HepG2 (cell line): ENCODE data around the gene TPM2. TPM values are rescaled to one million over a fixed set of nuclear protein-coding genes. Genes with fewer than 3 reads are reported as not detected.

Experiments
- CCDC6 ChIP-seq: sonication (generic); formaldehyde crosslinking; IDR thresholded peaks from 2 replicates; pipeline ENCODE4 v1.8.1; 2022; ENCODE audit warnings: mild to moderate bottlenecking, missing genetic modification reagents, moderate library complexity
- ERF ChIP-seq: IDR thresholded peaks from 2 replicates; pipeline ENCODE4 v1.6.1; 2018; ENCODE audit warnings: missing biosample characterization, missing genetic modification reagents
- HMG20B ChIP-seq: conservative IDR thresholded peaks from 2 replicates; pipeline ENCODE4 v1.6.1; 2016; ENCODE audit warnings: missing genetic modification reagents, missing compliant biosample characterization
- KAT7 ChIP-seq: IDR thresholded peaks from 2 replicates; pipeline ENCODE4 v1.6.1; 2018; ENCODE audit warnings: borderline replicate concordance, missing compliant biosample characterization
- KDM3A ChIP-seq: IDR thresholded peaks from 2 replicates; pipeline ENCODE4 v1.6.1; 2018; ENCODE audit warnings: low read depth, missing compliant biosample characterization
- MEIS1 ChIP-seq: sonication (generic); formaldehyde crosslinking; IDR thresholded peaks from 2 replicates; pipeline ENCODE4 v1.9.0; 2021; ENCODE audit warnings: mild to moderate bottlenecking, missing genetic modification reagents, moderate library complexity, borderline replicate concordance
- NRL ChIP-seq: sonication (generic); formaldehyde crosslinking; IDR thresholded peaks from 2 replicates; pipeline ENCODE4 v1.5.0; 2020; ENCODE audit warnings: missing genetic modification reagents, mild to moderate bottlenecking, moderate library complexity, borderline replicate concordance
- RBAK ChIP-seq: sonication (generic); formaldehyde crosslinking; IDR thresholded peaks from 2 replicates; pipeline ENCODE4 v1.5.1; 2020; ENCODE audit warnings: mild to moderate bottlenecking, missing genetic modification reagents
- REL ChIP-seq: sonication (generic); formaldehyde crosslinking; conservative IDR thresholded peaks from 2 replicates; pipeline ENCODE4 v1.8.0; 2022; ENCODE audit warnings: mild to moderate bottlenecking, missing genetic modification reagents, moderate library complexity
- RFXANK ChIP-seq: IDR thresholded peaks from 2 replicates; pipeline ENCODE4 v1.6.1; 2016
- RFXAP ChIP-seq: sonication (generic); formaldehyde crosslinking; IDR thresholded peaks from 2 replicates; pipeline ENCODE4 v1.4.0; 2020; ENCODE audit warnings: missing genetic modification reagents, borderline replicate concordance
- SALL2 ChIP-seq: sonication (generic); formaldehyde crosslinking; IDR thresholded peaks from 2 replicates; pipeline ENCODE4 v1.8.1; 2023; ENCODE audit warnings: mild to moderate bottlenecking, missing genetic modification reagents, inconsistent platforms
- SIX4 ChIP-seq: sonication (generic); formaldehyde crosslinking; IDR thresholded peaks from 2 replicates; pipeline ENCODE4 v1.4.0; 2020; ENCODE audit warnings: missing genetic modification reagents
- ZFP90 ChIP-seq: sonication (generic); formaldehyde crosslinking; IDR thresholded peaks from 2 replicates; pipeline ENCODE4 v1.8.0; 2022; ENCODE audit warnings: missing genetic modification reagents, mild to moderate bottlenecking, inconsistent platforms, borderline replicate concordance
- ZNF263 ChIP-seq: sonication (generic); formaldehyde crosslinking; IDR thresholded peaks from 2 replicates; pipeline ENCODE4 v1.4.0; 2020; ENCODE audit warnings: missing genetic modification reagents
- ZNF432 ChIP-seq: sonication (generic); formaldehyde crosslinking; IDR thresholded peaks from 2 replicates; pipeline ENCODE4 v1.5.0; 2020; ENCODE audit warnings: missing genetic modification reagents, mild to moderate bottlenecking, borderline replicate concordance
- ZNF546 ChIP-seq: sonication (generic); formaldehyde crosslinking; conservative IDR thresholded peaks from 2 replicates; pipeline ENCODE4 v1.8.1; 2023; ENCODE audit warnings: mild to moderate bottlenecking, missing genetic modification reagents
- ZNF713 ChIP-seq: sonication (generic); formaldehyde crosslinking; IDR thresholded peaks from 2 replicates; pipeline ENCODE4 v1.4.0; 2020; ENCODE audit warnings: mild to moderate bottlenecking, missing genetic modification reagents
- ZNF790 ChIP-seq: sonication (generic); formaldehyde crosslinking; IDR thresholded peaks from 2 replicates; pipeline ENCODE4 v1.8.0; 2022; ENCODE audit warnings: missing genetic modification reagents, mild to moderate bottlenecking, borderline replicate concordance
- ZSCAN9 ChIP-seq: IDR thresholded peaks from 2 replicates; pipeline ENCODE4 v1.6.1; 2016; ENCODE audit warnings: borderline replicate concordance
- polyA plus RNA-seq, 8 experiments: library from polyadenylated mRNA; depleted of rRNA in 3 of 8; stranded (reverse) in 7 of 8; unstranded in 1 of 8; fragments of >200 nt; fragmentation: Illumina TruSeq in 4 of 8; extraction: Trizol in 4 of 8; gene quantifications; 2 replicates each; pipeline versions ENCODE4 v1.2.1 to v1.2.3, GENCODE V29; 2011 to 2016; ENCODE audit warnings: low read depth in 4 of 8, missing spikeins in 1 of 8, mixed read lengths in 1 of 8; ENCODE audit not compliant: insufficient read depth in 1 of 8
- total RNA-seq, 5 experiments: library from RNA; depleted of rRNA; stranded (reverse); fragments of >200 nt; fragmentation: Illumina TruSeq; extraction: Trizol; gene quantifications; 2 replicates each; pipeline ENCODE4 v1.2.3, GENCODE V29; 2016; ENCODE audit warnings: low read depth in 1 of 5
- TF ChIP-seq, protein P1 (sequence below): sonication (generic); formaldehyde crosslinking; IDR thresholded peaks from 2 replicates; pipeline ENCODE4 v1.8.0; 2022; ENCODE audit warnings: missing genetic modification reagents, mild to moderate bottlenecking, borderline replicate concordance
- TF ChIP-seq, protein P2 (sequence below): conservative IDR thresholded peaks from 2 replicates; pipeline ENCODE4 v1.6.1; 2018; ENCODE audit warnings: missing genetic modification reagents
- TF ChIP-seq, protein P3 (sequence below): IDR thresholded peaks from 2 replicates; pipeline ENCODE4 v1.6.1; 2016; ENCODE audit warnings: mild to moderate bottlenecking, missing biosample characterization, missing genetic modification reagents
- TF ChIP-seq, protein P4 (sequence below): sonication (generic); formaldehyde crosslinking; IDR thresholded peaks from 2 replicates; pipeline ENCODE4 v1.4.0; 2020; ENCODE audit warnings: missing genetic modification reagents
- TF ChIP-seq, protein P5 (sequence below): fragments of 450-650 bp; IDR thresholded peaks from 2 replicates; pipeline ENCODE4 v1.6.1; 2017
- TF ChIP-seq, protein P6 (sequence below): IDR thresholded peaks from 2 replicates; pipeline ENCODE4 v1.6.1; 2016; ENCODE audit warnings: low read depth

TPM2 gene
- total and polyA plus RNA-seq, 2 of the 13 experiments (the other 11 are each of a cell fraction or from before 2014, with no cell fraction given) = 3.1 to 10.7 TPM

DNA sequence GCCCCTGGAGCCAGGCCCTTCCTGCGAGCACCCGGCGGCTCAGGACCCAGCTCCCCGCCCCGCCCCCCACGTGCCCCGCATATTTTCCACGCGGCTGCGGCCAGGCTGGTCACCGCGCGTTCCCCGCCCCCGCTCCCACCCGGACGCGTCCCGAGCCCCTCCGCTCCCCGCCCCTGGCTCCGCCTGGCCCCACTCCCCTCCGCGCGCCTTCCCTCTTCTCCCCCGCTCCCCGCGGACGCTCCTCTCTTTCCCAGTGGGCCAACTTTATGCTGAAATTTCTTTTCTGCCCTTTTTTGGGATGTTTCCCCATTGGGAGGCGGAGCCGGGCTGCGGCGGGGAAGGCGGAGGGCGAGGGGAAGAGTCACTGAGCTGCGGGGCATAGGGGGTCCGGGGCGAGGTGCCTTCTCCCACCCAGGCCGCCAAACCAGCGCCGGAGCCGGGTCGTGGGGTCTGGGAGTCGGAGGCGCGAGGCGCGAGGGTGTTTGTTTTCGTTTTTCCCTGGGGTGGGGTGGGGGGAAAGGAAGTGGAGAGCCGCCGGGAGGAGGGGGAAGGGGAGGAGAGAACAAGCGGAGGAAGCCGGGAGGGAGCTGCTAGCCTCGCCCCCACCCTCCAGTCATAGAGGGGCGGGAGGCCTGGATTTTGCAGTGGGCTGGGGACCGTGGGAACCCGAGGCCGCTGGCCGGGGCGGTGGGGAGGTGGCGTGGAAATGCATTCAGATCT is 1.0 kb upstream of the TPM2 start (continued):
- TF ChIP-seq MEIS1 = no peak
- TF ChIP-seq ZNF790 (CRISPR knock-in tag) = no peak
- no peak; the same call in 1 of the 2 replicates for TF ChIP-seq KAT7 (CRISPR knock-in tag)
- no peak for TF ChIP-seq ZNF713 (CRISPR knock-in tag)
- TF ChIP-seq, protein P1, sequence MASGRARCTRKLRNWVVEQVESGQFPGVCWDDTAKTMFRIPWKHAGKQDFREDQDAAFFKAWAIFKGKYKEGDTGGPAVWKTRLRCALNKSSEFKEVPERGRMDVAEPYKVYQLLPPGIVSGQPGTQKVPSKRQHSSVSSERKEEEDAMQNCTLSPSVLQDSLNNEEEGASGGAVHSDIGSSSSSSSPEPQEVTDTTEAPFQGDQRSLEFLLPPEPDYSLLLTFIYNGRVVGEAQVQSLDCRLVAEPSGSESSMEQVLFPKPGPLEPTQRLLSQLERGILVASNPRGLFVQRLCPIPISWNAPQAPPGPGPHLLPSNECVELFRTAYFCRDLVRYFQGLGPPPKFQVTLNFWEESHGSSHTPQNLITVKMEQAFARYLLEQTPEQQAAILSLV (CRISPR knock-in tag) = no peak
- 0 out of 2 replicates have a peak, but pooled peaks have one; percentile 53 for TF ChIP-seq SALL2 (CRISPR knock-in tag)
- TF ChIP-seq CCDC6 (CRISPR knock-in tag) = no peak
- TF ChIP-seq KDM3A (CRISPR knock-in tag) = no peak
- 0 out of 2 replicates have a peak, but pooled peaks have one; percentile 14 for TF ChIP-seq ERF (CRISPR knock-in tag)
- TF ChIP-seq REL (CRISPR knock-in tag) = no peak
- TF ChIP-seq, protein P2, sequence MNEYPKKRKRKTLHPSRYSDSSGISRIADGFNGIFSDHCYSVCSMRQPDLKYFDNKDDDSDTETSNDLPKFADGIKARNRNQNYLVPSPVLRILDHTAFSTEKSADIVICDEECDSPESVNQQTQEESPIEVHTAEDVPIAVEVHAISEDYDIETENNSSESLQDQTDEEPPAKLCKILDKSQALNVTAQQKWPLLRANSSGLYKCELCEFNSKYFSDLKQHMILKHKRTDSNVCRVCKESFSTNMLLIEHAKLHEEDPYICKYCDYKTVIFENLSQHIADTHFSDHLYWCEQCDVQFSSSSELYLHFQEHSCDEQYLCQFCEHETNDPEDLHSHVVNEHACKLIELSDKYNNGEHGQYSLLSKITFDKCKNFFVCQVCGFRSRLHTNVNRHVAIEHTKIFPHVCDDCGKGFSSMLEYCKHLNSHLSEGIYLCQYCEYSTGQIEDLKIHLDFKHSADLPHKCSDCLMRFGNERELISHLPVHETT = no peak
- peak; percentile 25; the same call in 1 of the 2 replicates for TF ChIP-seq ZNF263 (CRISPR knock-in tag)
- TF ChIP-seq ZNF432 (CRISPR knock-in tag) = no peak
- no peak for TF ChIP-seq RFXANK (CRISPR knock-in tag)
- TF ChIP-seq, protein P3, sequence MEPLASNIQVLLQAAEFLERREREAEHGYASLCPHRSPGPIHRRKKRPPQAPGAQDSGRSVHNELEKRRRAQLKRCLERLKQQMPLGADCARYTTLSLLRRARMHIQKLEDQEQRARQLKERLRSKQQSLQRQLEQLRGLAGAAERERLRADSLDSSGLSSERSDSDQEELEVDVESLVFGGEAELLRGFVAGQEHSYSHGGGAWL (CRISPR knock-in tag) = no peak
- no peak for TF ChIP-seq SIX4
- TF ChIP-seq ZFP90 (CRISPR knock-in tag) = peak; percentile 75; the same call in 1 of the 2 replicates
- no peak for TF ChIP-seq HMG20B (CRISPR knock-in tag)
- TF ChIP-seq, protein P4, sequence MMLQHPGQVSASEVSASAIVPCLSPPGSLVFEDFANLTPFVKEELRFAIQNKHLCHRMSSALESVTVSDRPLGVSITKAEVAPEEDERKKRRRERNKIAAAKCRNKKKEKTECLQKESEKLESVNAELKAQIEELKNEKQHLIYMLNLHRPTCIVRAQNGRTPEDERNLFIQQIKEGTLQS = no peak
- TF ChIP-seq, protein P5, sequence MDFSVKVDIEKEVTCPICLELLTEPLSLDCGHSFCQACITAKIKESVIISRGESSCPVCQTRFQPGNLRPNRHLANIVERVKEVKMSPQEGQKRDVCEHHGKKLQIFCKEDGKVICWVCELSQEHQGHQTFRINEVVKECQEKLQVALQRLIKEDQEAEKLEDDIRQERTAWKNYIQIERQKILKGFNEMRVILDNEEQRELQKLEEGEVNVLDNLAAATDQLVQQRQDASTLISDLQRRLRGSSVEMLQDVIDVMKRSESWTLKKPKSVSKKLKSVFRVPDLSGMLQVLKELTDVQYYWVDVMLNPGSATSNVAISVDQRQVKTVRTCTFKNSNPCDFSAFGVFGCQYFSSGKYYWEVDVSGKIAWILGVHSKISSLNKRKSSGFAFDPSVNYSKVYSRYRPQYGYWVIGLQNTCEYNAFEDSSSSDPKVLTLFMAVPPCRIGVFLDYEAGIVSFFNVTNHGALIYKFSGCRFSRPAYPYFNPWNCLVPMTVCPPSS = no peak
- TF ChIP-seq ZSCAN9 (CRISPR knock-in tag) = no peak
- no peak for TF ChIP-seq RFXAP
- no peak for TF ChIP-seq ZNF546 (CRISPR knock-in tag)
- TF ChIP-seq NRL (CRISPR knock-in tag) = 0 out of 2 replicates have a peak, but pooled peaks have one; percentile 37
- TF ChIP-seq, protein P6, sequence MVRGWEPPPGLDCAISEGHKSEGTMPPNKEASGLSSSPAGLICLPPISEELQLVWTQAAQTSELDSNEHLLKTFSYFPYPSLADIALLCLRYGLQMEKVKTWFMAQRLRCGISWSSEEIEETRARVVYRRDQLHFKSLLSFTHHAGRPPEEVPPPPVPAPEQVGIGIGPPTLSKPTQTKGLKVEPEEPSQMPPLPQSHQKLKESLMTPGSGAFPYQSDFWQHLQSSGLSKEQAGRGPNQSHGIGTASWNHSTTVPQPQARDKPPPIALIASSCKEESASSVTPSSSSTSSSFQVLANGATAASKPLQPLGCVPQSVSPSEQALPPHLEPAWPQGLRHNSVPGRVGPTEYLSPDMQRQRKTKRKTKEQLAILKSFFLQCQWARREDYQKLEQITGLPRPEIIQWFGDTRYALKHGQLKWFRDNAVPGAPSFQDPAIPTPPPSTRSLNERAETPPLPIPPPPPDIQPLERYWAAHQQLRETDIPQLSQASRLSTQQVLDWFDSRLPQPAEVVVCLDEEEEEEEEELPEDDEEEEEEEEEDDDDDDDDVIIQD = no peak
- TF ChIP-seq RBAK (CRISPR knock-in tag) = no peak
